Upper lobe of left lung (tissue), 4 donors: ENCODE data around the gene ACR.

Experiments
- CTCF ChIP-seq, 6 experiments: fragments of 450-650 bp in 4 of 6; fragments of 200-600 bp in 2 of 6; sonication (generic) in 2 of 6; IDR thresholded peaks; one replicate each; pipeline ENCODE4 v1.5.1; 2016 to 2019; ENCODE audit warnings: antibody characterized with exemption in 6 of 6
- EP300 ChIP-seq, 4 donors: sonication (generic); formaldehyde crosslinking; IDR thresholded peaks; one replicate each; pipeline ENCODE4 v1.5.1; 2017; ENCODE audit warnings: antibody characterized with exemption in 4 of 4, control low read depth in 2 of 4
- POLR2AphosphoS5 ChIP-seq, 2 donors: sonication (generic); formaldehyde crosslinking; IDR thresholded peaks; one replicate each; pipeline ENCODE4 v1.5.1; 2017; ENCODE audit warnings: antibody characterized with exemption in 2 of 2

GRCh38 chr22:50722048-50722701 is 15.8 kb upstream of the ACR start:
- TF ChIP-seq POLR2AphosphoS5 (IDR thresholded peaks at IDR 0.05): no peak
- no peak for TF ChIP-seq CTCF (IDR thresholded peaks at IDR 0.05)
- no peak for TF ChIP-seq EP300 (IDR thresholded peaks at IDR 0.05)
